ENCODE results near the gene FANK1.
"Not testable (repeated sequence)": the region's sequence is repeated elsewhere in the genome, so short reads cannot be mapped to it uniquely, and the experiment has no call there.

GRCh38 chr10:125913277-125913676, 16.9 kb downstream of the FANK1 start:
- TF ChIP-seq, protein P1, sequence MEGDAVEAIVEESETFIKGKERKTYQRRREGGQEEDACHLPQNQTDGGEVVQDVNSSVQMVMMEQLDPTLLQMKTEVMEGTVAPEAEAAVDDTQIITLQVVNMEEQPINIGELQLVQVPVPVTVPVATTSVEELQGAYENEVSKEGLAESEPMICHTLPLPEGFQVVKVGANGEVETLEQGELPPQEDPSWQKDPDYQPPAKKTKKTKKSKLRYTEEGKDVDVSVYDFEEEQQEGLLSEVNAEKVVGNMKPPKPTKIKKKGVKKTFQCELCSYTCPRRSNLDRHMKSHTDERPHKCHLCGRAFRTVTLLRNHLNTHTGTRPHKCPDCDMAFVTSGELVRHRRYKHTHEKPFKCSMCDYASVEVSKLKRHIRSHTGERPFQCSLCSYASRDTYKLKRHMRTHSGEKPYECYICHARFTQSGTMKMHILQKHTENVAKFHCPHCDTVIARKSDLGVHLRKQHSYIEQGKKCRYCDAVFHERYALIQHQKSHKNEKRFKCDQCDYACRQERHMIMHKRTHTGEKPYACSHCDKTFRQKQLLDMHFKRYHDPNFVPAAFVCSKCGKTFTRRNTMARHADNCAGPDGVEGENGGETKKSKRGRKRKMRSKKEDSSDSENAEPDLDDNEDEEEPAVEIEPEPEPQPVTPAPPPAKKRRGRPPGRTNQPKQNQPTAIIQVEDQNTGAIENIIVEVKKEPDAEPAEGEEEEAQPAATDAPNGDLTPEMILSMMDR (IDR thresholded peaks at IDR 0.05; ENCODE audit: insufficient read depth, low read length), result not testable (repeated sequence)
- TF ChIP-seq REST (IDR thresholded peaks at IDR 0.05; ENCODE audit: insufficient replicate concordance, low read depth); POLR2AphosphoS5 (IDR thresholded peaks at IDR 0.05; ENCODE audit: low read depth); GABPA (IDR thresholded peaks at IDR 0.05; ENCODE audit: low read depth); SPI1 (IDR thresholded peaks at IDR 0.05; ENCODE audit: borderline replicate concordance, low read depth): not testable (repeated sequence)

Measured in HL-60 (cell line).